Fibroblast of lung (primary cell): Measurements from ENCODE around the gene ZNF576. TPM values are rescaled to one million over a fixed set of nuclear protein-coding genes. Genes with fewer than 3 reads are reported as not detected.

Experiments used
- DNase-seq, 2 donors: peaks; one replicate each; pipeline versions ENCODE4 v3.0.0 to v3.0.0-alpha.2; 2010; ENCODE audit warnings: low read depth in 2 of 2
- H2AFZ ChIP-seq: 2 replicates; pipeline ENCODE4 v1.5.1; 2012; ENCODE audit warnings: low read length, control low read depth, inconsistent platforms
- H3K27ac ChIP-seq: 2 replicates; pipeline ENCODE4 v1.5.1; 2011; ENCODE audit warnings: low read length, control low read depth; ENCODE audit not compliant: insufficient read depth
- H3K27me3 ChIP-seq: 2 replicates; pipeline ENCODE4 v1.5.1; 2011; ENCODE audit warnings: mild to moderate bottlenecking, low read length; ENCODE audit not compliant: control insufficient read depth, insufficient read depth
- H3K36me3 ChIP-seq: 2 replicates; pipeline ENCODE4 v1.5.1; 2011; ENCODE audit warnings: low read length; ENCODE audit not compliant: control insufficient read depth, insufficient read depth
- H3K4me1 ChIP-seq: 2 replicates; pipeline ENCODE4 v1.5.1; 2011; ENCODE audit warnings: low read length; ENCODE audit not compliant: control insufficient read depth, insufficient read depth; ENCODE audit errors: extremely low read depth
- H3K4me2 ChIP-seq: 2 replicates; pipeline ENCODE4 v1.5.1; 2011; ENCODE audit warnings: low read length, control low read depth; ENCODE audit not compliant: insufficient read depth; ENCODE audit errors: extremely low read depth
- H3K4me3 ChIP-seq, 4 experiments: fragments of 200-600 bp in 1 of 4; sonication (generic) in 1 of 4; replicated peaks in 1 of 4; 2 replicates each; pipeline ENCODE4 v1.5.1; 2011 to 2016; ENCODE audit warnings: low read length in 4 of 4, low read depth in 3 of 4, mild to moderate bottlenecking in 3 of 4, control low read depth in 2 of 4, inconsistent platforms in 1 of 4, mixed read lengths in 1 of 4; ENCODE audit not compliant: insufficient read depth in 1 of 4; ENCODE audit errors: control extremely low read depth in 1 of 4
- H3K79me2 ChIP-seq: 2 replicates; pipeline ENCODE4 v1.5.1; 2012; ENCODE audit warnings: mild to moderate bottlenecking, low read length, inconsistent platforms; ENCODE audit not compliant: control insufficient read depth, insufficient read depth
- H3K9ac ChIP-seq: 2 replicates; pipeline ENCODE4 v1.5.1; 2011; ENCODE audit warnings: mild to moderate bottlenecking, low read length, control low read depth; ENCODE audit not compliant: insufficient read depth
- H3K9me3 ChIP-seq: 2 replicates; pipeline ENCODE4 v1.5.1; 2012; ENCODE audit warnings: low read depth, low read length; ENCODE audit not compliant: control insufficient read depth, insufficient read depth
- H4K20me1 ChIP-seq: 2 replicates; pipeline ENCODE4 v1.5.1; 2011; ENCODE audit warnings: low read length; ENCODE audit not compliant: control insufficient read depth, insufficient read depth; ENCODE audit errors: extremely low read depth
- CTCF ChIP-seq, 2 donors: IDR thresholded peaks in 1 of 2; conservative IDR thresholded peaks in 1 of 2; 1 replicate in 1 of 2; 2 replicates in 1 of 2; pipeline ENCODE4 v1.5.1; 2011 to 2012; ENCODE audit warnings: low read length in 2 of 2, control low read depth in 1 of 2, inconsistent platforms in 1 of 2, low read depth in 1 of 2, mild to moderate bottlenecking in 1 of 2
- EZH2 ChIP-seq: IDR thresholded peaks from 2 replicates; pipeline ENCODE4 v1.5.1; 2012; ENCODE audit warnings: low read length, control low read depth, mild to moderate bottlenecking; ENCODE audit errors: missing control alignments
- polyA plus RNA-seq, 2 donors: library from polyadenylated mRNA; depleted of rRNA in 1 of 2; stranded (reverse) in 1 of 2; unstranded in 1 of 2; fragments of >200 nt; gene quantifications; 2 replicates each; pipeline ENCODE4 v1.2.1, GENCODE V29; 2011 to 2012; ENCODE audit warnings: missing spikeins in 1 of 2
- total RNA-seq: library from RNA; depleted of rRNA; stranded (reverse); fragments of >200 nt; gene quantifications from 2 replicates; pipeline ENCODE4 v1.2.1, GENCODE V29; 2014

The ZNF576 gene
- total and polyA plus RNA-seq, 2 donors (not counting 1 experiment from before 2014, with no cell fraction given), result 7.0 to 9.7 TPM

- Histone ChIP-seq H3K9ac (no peak overlapping the region), H4K20me1 (no peaks in the 10 kb centered on the region), H3K4me3 (no peak overlapping the region), H3K27me3 (no peaks in the 10 kb centered on the region), H3K79me2 (peaks cover 12% of the 10 kb centered on the region), H3K4me2 (no peak overlapping the region), H2AFZ (no peak overlapping the region), H3K36me3 (peaks cover 17% of the 10 kb centered on the region), H3K9me3 (no peaks in the 10 kb centered on the region), H3K27ac (no peak overlapping the region), H3K4me1 (peaks cover 2% of the 10 kb centered on the region)
- TF ChIP-seq EZH2 (no peak), CTCF (conservative IDR thresholded peaks at IDR 0.05 in 1 of 2, IDR thresholded peaks at IDR 0.05 in 1 of 2; ENCODE audit: low read depth in 1 of 2, low read length in 2 of 2) (no peak)
- DNase-seq, result no peak
Observed at GRCh38 chr19:43589277-43589676, 7.1 kb upstream of the ZNF576 start.

GRCh38 chr19:43589678-43590077 is 6.7 kb upstream of the ZNF576 start:
- DNase-seq, result no peak
- peaks cover 17% of the 10 kb centered on the region for H3K36me3 ChIP-seq
- H3K4me3 ChIP-seq, result no peak overlapping the region
- no peak overlapping the region for H3K9ac ChIP-seq
- H3K79me2 ChIP-seq, result peaks cover 15% of the 10 kb centered on the region
- no peaks in the 10 kb centered on the region for H3K9me3 ChIP-seq
- no peak overlapping the region for H3K4me2 ChIP-seq
- H3K27me3 ChIP-seq, result no peaks in the 10 kb centered on the region
- no peak overlapping the region for H2AFZ ChIP-seq
- no peak for TF ChIP-seq CTCF (conservative IDR thresholded peaks at IDR 0.05 in 1 of 2, IDR thresholded peaks at IDR 0.05 in 1 of 2; ENCODE audit: low read depth in 1 of 2, low read length in 2 of 2)
- TF ChIP-seq EZH2, result no peak
- H4K20me1 ChIP-seq, result no peaks in the 10 kb centered on the region
- no peak overlapping the region for H3K27ac ChIP-seq
- peaks cover 2% of the 10 kb centered on the region for H3K4me1 ChIP-seq

GRCh38 chr19:43591904-43592772 is 4.3 kb upstream of the ZNF576 start:
- Histone ChIP-seq H3K27ac (no peak overlapping the region), H3K27me3 (no peaks in the 10 kb centered on the region), H3K4me3 (no peak overlapping the region), H3K79me2 (peaks cover 26% of the 10 kb centered on the region), H3K4me2 (no peak overlapping the region), H3K4me1 (peaks cover 2% of the 10 kb centered on the region), H2AFZ (no peak overlapping the region), H3K9me3 (no peaks in the 10 kb centered on the region), H3K36me3 (peaks cover 17% of the 10 kb centered on the region), H4K20me1 (no peaks in the 10 kb centered on the region), H3K9ac (no peak overlapping the region)
- TF ChIP-seq CTCF (conservative IDR thresholded peaks at IDR 0.05 in 1 of 2, IDR thresholded peaks at IDR 0.05 in 1 of 2; ENCODE audit: low read depth in 1 of 2, low read length in 2 of 2) (no peak), EZH2 (no peak)
- DNase-seq, result no peak
